ENCODE results near the gene WHAMM.
"Not testable (repeated sequence)": the region's sequence is repeated elsewhere in the genome, so short reads cannot be mapped to it uniquely, and the experiment has no call there.

Gene WHAMM

GRCh38 chr15:82798531-82799166, 10.8 kb upstream of the WHAMM start:
- no peak for DNase-seq
- in situ Hi-C loops (cut with MboI; ENCODE audit: low pct_unique_long_range_greater_than_20kb, low sequenced_read_pairs): no loop called here

- in situ Hi-C loops (cut with MboI; ENCODE audit: low pct_unique_long_range_greater_than_20kb, low sequenced_read_pairs): no loop called here
- DNase-seq: no peak
These were observed 10.1 kb upstream of the WHAMM start for GRCh38 chr15:82799183-82799841.

- in situ Hi-C loops (cut with MboI; ENCODE audit: low pct_unique_long_range_greater_than_20kb, low sequenced_read_pairs): no loop called here
- DNase-seq: peak; percentile 92
These were observed 6.9 kb upstream of the WHAMM start for GRCh38 chr15:82802497-82802896.

GRCh38 chr15:82803793-82804574, 5.4 kb upstream of the WHAMM start:
- DNase-seq: no peak
- in situ Hi-C loops (cut with MboI; ENCODE audit: low pct_unique_long_range_greater_than_20kb, low sequenced_read_pairs): no loop called here

DNA sequence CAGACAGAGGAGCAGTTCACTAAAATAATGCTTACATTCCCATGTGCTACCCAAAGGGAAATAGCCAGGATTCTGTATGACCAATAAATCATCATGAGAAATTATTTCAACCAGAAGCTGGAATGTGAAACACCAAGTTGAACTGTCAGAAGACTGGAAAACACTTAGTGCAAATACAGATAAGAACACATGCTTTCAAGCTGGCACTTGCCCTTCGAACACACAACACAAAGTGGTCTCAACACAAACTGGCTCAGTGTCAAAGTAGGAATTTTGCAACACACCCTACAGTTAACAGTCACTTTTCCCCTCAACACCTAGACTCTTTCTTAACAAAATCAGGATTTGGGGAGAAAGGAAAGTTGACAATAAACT, 4.9 kb upstream of the WHAMM start:
- no peak for DNase-seq
- in situ Hi-C loops (cut with MboI; ENCODE audit: low pct_unique_long_range_greater_than_20kb, low sequenced_read_pairs): no loop called here

DNA sequence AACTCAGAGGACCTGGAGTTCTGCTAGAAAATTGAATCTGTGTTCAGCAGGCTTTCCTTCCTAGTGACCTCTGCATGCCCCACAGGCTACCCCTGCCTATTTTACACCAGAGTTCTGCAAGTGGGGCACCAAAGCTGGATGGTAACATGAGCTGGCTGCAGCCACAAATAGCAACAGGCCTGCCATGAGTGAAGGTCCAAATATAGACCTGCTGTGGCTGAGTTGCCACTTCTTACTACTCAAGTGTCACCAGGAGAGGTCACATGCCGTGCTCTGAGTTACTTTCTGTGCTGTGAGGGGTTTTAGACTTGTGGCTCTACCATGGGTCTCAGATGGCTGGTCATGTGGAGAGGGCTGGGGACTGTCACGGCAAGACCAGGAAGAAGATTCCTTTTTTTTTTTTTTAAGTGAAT, 3.4 kb upstream of the WHAMM start, which contains the start of gene FSD2:
Gene FSD2 (minus strand): TSS at position 76 of the 413 bp plus-strand sequence. CDS start 18,679 bp downstream, outside the sequence.
- peak; percentile 93 for DNase-seq
- in situ Hi-C loops (cut with MboI; ENCODE audit: low pct_unique_long_range_greater_than_20kb, low sequenced_read_pairs): no loop called here

GRCh38 chr15:82807920-82808633, 1.4 kb upstream of the WHAMM start:
- DNase-seq: no peak
- in situ Hi-C loops (cut with MboI; ENCODE audit: low pct_unique_long_range_greater_than_20kb, low sequenced_read_pairs): no loop called here

GRCh38 chr15:82808634-82809041, 790 bp upstream of the WHAMM start:
- no peak for DNase-seq

GRCh38 chr15:82810061-82810889, 847 bp downstream of the WHAMM start:
- in situ Hi-C loops (cut with MboI; ENCODE audit: low pct_unique_long_range_greater_than_20kb, low sequenced_read_pairs): no loop called here

More at GRCh38 chr15:82808634-82809041, 790 bp upstream of the WHAMM start:
- in situ Hi-C loops (cut with MboI; ENCODE audit: low pct_unique_long_range_greater_than_20kb, low sequenced_read_pairs): no loop called here

GRCh38 chr15:82810890-82811426, 1.5 kb downstream of the WHAMM start:
- in situ Hi-C loops (cut with MboI; ENCODE audit: low pct_unique_long_range_greater_than_20kb, low sequenced_read_pairs): no loop called here
- peak; percentile 71 for DNase-seq

More at GRCh38 chr15:82810061-82810889, 847 bp downstream of the WHAMM start:
- peak; percentile 79 for DNase-seq

DNA sequence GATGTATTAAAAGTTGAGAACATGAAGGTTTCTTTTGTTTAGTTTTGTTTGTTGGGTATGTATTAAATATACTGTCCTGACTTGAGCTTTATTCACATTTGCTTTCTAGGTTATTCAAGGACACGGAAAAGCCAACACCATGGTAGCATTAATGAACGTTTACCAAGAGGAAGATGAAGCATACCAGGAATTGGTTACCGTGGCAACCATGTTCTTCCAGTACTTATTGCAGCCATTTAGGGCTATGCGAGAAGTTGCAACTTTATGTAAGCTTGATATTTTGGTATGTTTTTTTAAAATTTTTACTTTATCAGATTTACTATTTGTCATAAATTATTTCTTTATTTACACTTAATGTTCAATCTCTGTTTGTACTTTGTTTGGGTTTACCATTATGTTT, 3.6 kb downstream of the WHAMM start:
- DNase-seq: peak; percentile 24
- in situ Hi-C loops (cut with MboI; ENCODE audit: low pct_unique_long_range_greater_than_20kb, low sequenced_read_pairs): no loop called here

DNA sequence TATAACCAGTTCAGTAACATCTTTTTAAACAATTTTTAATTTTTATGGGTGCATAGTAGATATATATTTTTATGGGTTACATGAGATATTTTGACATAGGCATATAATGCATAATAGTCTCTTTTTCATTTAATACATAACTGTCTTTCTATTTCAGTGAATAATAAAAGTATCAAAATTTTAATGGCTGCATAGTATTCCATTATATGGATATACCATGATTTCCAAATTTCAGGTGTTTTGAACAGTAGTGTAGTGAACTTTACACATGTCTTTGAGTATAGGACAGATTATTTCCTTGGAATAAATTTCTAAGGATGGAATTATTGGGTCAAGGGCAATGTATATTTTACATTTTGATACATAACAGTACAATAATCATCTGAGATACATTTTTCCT, 10.7 kb downstream of the WHAMM start:
- no peak for DNase-seq
- in situ Hi-C loops (cut with MboI; ENCODE audit: low pct_unique_long_range_greater_than_20kb, low sequenced_read_pairs): no loop called here

GRCh38 chr15:82821396-82821795, 12.0 kb downstream of the WHAMM start:
- DNase-seq; in situ Hi-C loops (cut with MboI; ENCODE audit: low pct_unique_long_range_greater_than_20kb, low sequenced_read_pairs): not testable (repeated sequence)

- DNase-seq; in situ Hi-C loops (cut with MboI; ENCODE audit: low pct_unique_long_range_greater_than_20kb, low sequenced_read_pairs): not testable (repeated sequence)
These were observed 12.4 kb downstream of the WHAMM start for GRCh38 chr15:82821851-82822250.

DNA sequence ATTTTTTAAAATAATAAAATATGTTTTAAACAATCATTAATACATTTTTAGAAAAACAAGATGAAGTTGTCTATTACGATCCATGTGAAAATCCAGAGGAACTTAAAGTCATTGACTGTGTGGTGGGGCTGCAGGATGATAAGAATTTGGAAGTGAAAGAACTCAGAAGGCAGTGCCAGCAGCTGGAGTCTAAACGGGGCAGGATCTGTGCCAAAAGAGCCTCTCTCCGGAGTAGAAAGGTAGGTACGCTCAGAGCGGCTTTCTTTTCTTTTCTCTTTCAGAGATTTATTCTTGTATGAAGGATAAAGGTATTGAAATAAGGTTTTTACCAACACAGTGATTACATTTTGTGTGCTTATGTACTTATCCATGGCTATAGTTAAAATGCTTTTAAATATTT, 13.6 kb downstream of the WHAMM start:
- in situ Hi-C loops (cut with MboI; ENCODE audit: low pct_unique_long_range_greater_than_20kb, low sequenced_read_pairs): no loop called here
- no peak for DNase-seq

DNA sequence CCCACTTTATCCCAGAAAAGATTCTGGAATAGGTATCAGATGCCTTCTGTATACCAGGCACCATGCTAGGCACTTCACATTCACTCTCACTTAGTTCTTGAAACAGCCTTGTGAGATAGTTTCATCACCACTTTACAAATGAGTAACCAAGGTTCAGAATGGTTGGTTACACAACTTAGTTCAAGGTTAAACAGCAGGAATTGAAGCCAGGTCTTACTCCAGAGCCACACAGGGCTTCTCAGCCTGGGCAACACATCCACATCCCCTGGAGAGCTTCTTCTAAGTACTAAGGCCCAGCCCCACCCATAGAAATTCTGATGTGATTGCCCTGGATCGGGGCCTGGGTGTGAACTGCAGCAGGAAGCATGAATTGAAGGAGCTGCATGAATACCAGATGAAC, 18.6 kb downstream of the WHAMM start:
- in situ Hi-C loops (cut with MboI; ENCODE audit: low pct_unique_long_range_greater_than_20kb, low sequenced_read_pairs): no loop called here
- DNase-seq: no peak

DNA sequence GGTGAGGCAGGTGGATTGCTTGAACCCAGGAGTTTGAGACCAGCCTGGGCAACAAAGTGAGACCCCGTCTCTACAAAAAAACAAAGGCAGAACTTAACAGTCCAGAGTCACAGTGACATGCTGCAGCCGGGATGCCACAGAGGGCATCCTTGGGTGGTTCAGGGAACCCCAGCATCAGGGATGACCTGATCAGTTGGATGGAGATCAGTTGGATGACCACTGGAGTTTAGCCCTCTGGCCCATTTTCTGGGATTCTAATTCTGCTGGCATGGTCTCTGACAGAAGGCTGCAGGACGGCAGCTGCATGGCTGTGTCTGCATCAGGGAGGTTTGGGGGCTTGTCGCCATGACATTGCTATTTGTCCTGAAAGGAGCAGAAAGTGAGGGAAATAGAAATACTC, 19.8 kb downstream of the WHAMM start:
- no peak for DNase-seq
- in situ Hi-C loops (cut with MboI; ENCODE audit: low pct_unique_long_range_greater_than_20kb, low sequenced_read_pairs): no loop called here

- in situ Hi-C loops (cut with MboI; ENCODE audit: low pct_unique_long_range_greater_than_20kb, low sequenced_read_pairs): no loop called here
- DNase-seq: no peak
These were observed 21.2 kb downstream of the WHAMM start for GRCh38 chr15:82830427-82831173.

All from KBM-7 (cell line).